Glomerular visceral epithelial cell (primary cell): ENCODE measurements around the gene STX2.
"Not testable (repeated sequence)": the region's sequence is repeated elsewhere in the genome, so short reads cannot be mapped to it uniquely, and the experiment has no call there.

Experiments used
- DNase-seq: peaks from one replicate; pipeline ENCODE4 v3.0.0-alpha.2; 2016; ENCODE audit errors: extremely low spot score

The STX2 gene

GRCh38 chr12:130800312-130800711 is 38.7 kb downstream of the STX2 start:
- no peak for DNase-seq

- no peak for DNase-seq
Observed at GRCh38 chr12:130799051-130799450, 40.0 kb downstream of the STX2 start.

- DNase-seq, result no peak
Observed at GRCh38 chr12:130796985-130797686, 41.9 kb downstream of the STX2 start.

- DNase-seq, result no peak
Observed at GRCh38 chr12:130795906-130796305, 43.1 kb downstream of the STX2 start.

GRCh38 chr12:130793554-130793849 is 45.5 kb downstream of the STX2 start:
- no peak for DNase-seq

GRCh38 chr12:130792821-130793553 is 46.1 kb downstream of the STX2 start:
- DNase-seq, result no peak

GRCh38 chr12:130791629-130792028 is 47.4 kb downstream of the STX2 start:
- DNase-seq, result no peak

DNA sequence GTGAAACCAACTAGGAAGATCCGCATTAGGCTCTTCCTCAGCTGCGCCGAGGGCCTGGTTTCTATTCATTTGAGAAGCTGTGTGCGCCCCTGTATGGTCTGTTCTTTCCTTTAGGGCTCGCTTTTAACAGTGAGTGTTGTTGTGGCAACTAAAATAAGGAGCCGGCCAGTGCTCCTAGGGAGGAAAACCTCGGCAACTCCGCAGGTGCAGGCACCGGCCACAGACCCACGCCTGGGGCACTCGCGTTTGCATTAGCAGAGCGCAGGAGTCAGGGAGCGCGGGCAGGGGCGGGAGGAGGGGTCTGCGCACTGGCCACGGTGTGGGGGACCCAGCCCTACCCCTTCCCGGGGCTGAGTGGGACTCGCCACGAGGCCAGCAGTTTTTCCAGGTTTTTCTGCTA is 50.5 kb downstream of the STX2 start:
- DNase-seq, result no peak

DNA sequence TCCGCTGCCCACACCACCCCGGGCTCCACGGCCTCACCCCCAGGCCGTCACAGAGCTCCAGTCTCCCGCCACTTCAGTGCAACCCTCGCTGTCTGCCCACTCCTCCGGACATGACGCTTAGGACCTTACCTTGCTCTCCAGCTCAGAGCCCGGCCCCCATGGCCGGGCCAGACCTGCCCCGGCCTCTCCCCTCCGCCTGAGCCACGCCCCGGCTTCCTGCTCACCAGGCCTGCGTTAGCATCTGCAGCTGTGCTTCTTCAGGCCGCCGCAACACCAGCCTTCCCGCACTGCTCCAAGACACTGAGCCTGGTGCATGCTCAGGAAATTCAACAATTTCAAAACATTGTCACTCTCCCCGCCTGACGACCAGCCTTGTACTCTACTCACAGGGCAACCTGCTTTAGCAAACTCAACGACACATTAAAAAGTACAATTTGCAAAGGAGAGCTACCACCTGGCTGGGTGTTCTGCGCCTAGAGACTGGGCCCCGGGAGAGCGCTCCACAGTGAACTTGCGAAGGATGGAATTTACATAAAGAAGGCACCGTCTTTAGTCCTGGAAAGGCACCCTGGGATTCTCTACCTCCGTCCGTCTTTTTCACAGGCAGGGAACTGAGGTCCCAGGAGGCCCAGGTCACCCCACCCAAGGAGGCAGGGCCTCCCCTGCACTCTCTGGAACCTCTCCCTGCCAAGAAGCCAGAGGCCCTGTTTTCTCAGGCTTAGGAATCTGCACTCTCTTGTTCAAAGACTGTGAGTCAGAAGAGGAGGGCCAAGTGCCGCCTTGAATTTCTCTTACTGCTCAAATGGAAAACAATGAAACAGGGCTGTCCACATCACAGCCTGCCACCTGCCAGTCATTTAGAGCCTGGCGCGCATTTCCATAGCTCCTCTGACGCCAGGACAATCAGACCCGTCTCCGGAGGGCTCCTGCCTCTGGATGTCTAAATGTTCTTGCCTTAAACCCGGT is 51.3 kb downstream of the STX2 start:
- no peak for DNase-seq

- DNase-seq, result no peak
Observed at GRCh38 chr12:130787041-130787440, 52.0 kb downstream of the STX2 start.

DNA sequence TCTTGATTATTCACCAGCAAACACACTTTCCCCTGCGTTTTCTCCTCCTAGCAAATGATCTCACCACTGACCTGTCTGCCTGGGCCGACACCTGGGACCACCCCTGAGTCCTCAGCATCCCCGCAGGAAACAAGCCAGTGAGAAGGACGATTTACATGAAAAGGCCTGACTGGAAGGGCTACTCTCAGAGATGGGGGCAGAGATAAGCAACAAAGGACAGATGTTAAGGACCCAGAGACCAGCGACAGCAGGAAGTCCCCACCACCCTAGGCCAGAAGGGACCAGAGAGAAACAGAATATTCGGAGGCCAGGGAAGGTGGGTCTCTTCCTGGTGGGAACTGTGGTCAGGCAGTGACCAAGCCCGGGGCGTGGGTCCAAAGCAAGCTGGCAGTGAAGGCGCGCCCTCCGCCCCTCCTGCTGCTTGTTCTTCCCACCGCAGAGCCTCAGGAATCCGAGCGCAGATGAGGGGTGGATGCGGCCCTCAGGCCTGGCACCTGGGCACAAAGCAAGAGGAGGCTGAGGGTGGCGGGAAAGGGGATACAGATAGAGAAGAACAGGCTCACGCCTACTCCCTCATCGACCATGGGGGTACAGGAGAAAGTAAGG is 55.8 kb downstream of the STX2 start:
- no peak for DNase-seq

- not testable (repeated sequence) for DNase-seq
Observed at GRCh38 chr12:130782245-130782644, 56.8 kb downstream of the STX2 start.

- DNase-seq, result no peak
Observed at GRCh38 chr12:130780880-130781575, 58.0 kb downstream of the STX2 start.

- no peak for DNase-seq
Observed at GRCh38 chr12:130780325-130780724, 58.7 kb downstream of the STX2 start.

- DNase-seq, result no peak
Observed at GRCh38 chr12:130778776-130779175, 60.3 kb downstream of the STX2 start.

GRCh38 chr12:130776857-130777339 is 62.2 kb downstream of the STX2 start:
- no peak for DNase-seq

DNA sequence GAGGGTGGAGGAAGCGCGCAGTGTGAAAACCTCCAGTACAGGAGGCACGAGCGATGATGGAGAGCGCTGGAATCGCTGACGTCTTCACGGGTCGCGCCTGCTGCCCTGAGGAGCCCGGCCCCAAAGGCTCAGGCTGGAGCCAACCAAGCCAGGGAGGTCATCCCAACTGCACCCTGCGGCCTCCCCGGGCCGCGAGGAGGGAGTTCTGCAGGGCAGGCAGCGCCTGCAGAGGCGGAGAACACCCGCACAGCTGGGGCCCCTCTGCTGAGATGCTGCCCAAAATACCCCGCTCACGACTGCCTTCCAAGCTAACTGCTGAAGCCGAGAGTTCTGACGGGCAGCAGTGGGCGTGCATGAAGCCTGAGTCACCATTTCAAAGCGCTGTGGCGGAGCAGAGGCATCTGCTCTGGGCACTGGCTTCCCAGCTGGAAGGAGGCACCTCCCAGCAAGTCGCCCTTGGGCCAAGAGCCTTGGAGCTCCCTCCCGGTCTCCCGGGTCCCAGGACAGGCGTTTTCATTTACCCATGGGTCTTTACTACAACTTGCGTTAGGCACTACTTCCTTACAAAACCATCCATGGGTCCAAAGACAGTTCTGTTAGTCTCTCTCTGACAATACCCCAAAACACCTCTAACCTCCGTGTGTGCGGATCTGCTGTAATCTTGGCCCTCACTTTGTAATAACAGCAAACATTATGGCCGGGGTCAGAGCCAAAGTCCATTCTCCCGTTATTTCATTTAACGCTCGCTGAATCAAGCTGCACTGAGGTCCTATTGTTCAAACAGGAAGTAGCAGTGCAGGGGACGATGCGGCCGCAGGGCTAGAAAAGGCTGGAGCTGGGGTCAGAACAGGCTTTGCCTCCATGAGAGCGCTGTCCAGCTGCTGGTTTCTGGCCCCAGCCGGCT is 62.8 kb downstream of the STX2 start:
- DNase-seq, result peak; percentile 68

DNA sequence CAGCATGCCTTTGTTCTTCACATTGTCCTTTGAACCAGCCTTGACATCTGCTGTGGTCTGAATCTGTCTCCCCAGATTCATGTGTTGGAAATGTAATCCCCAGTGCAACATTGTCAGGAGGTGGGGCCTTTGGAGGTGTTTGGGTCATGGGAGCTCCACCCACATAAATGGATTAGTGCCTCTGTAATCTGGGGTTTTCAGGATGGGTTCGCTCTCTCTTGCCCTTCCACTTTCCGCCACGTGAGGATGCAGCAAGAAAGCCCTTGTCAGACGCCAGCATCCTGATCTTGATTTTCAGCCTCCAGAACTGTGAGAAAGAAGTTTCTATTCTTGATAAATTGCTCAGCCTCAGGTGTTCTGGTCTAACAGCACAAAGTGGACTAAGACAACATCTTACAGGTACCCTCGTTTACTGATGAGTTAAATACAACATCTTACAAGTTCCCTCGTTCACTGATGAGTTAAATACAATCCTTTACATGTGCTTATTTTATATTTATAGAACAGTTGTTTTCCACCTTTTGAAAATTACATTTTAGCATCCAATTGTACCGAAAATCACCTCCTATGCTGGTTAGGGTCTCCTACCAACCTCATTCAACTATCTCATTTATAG is 68.5 kb downstream of the STX2 start:
- no peak for DNase-seq

DNA sequence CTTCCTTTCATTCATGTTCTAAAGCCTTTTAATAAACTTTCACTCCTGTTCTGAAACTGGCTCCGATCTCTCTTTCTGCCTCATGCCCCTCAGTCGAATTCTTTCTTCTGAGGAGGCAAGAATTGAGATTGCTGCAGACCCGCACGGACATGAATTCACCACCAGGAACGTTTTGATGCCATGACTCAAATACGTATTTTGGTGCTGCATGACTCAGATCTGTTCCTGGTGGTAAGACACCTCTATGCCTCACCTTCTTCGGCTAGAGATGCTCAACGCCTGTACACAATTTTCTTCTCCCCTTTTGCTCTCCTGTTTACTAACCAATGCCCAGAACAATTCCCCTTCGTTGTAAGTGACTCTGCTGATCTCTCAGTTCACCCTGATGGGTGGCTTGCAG is 70.9 kb downstream of the STX2 start:
- no peak for DNase-seq

DNA sequence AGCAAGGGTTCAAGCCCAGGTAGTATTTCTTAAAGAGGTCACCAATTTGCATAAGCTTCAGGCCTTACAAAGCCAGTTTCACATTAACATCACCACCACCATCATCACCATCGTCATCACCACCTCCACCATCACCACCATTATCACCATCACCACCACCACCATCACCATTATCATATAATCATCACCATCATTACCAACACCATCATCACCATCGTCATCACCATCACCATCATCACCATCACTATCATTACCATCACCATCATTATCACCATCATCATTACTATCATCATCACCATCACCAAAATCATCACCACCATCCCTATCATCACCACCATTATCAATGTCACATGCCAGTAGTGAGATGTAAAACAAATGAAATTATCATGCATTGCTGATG is 72.6 kb downstream of the STX2 start:
- DNase-seq, result no peak
